Colonic mucosa (tissue), 4 donors: Measurements from ENCODE around the gene CCDC69. TPM values are rescaled to one million over a fixed set of nuclear protein-coding genes. Genes with fewer than 3 reads are reported as not detected.

Experiments used
- DNase-seq: peaks from one replicate; pipeline ENCODE4 v3.0.0-alpha.2; 2020
- H3K27ac ChIP-seq: fragments of 200-600 bp; one replicate; pipeline ENCODE4 v1.8.0; 2021
- H3K27me3 ChIP-seq: fragments of 200-600 bp; one replicate; pipeline ENCODE4 v1.8.0; 2021
- H3K36me3 ChIP-seq: fragments of 200-600 bp; one replicate; pipeline ENCODE4 v1.8.0; 2021
- H3K4me1 ChIP-seq: fragments of 200-600 bp; one replicate; pipeline ENCODE4 v1.8.0; 2021; ENCODE audit warnings: mild to moderate bottlenecking
- H3K4me3 ChIP-seq: fragments of 200-600 bp; one replicate; pipeline ENCODE4 v1.8.0; 2021
- H3K9ac ChIP-seq, 2 donors: one replicate each; pipeline ENCODE4 v1.7.0; 2013; ENCODE audit warnings: control low read depth in 2 of 2, low read depth in 2 of 2, low read length in 2 of 2
- H3K9me3 ChIP-seq: fragments of 200-600 bp; one replicate; pipeline ENCODE4 v1.8.0; 2021
- intact Hi-C: fragments of 100-400 bp; cut with DNase I; formaldehyde crosslinking; loops from one replicate; pipeline ENCODE4 v1.14.1; 2022
- total RNA-seq, 2 donors: library from RNA; stranded (reverse); fragmentation: NEBNext Ultra II Directional in 1 of 2; extraction: Animal tissue kit (Norgen Biotek cat#: 25700) in 1 of 2; gene quantifications; one replicate each; pipeline ENCODE4 v1.2.1, GENCODE V29; 2021
- TF ChIP-seq, protein P1 (sequence below): fragments of 200-600 bp; IDR thresholded peaks from one replicate; pipeline ENCODE4 v1.8.0; 2022; ENCODE audit warnings: antibody characterized with exemption, mild to moderate bottlenecking
- donor health status: healthy.
- donor health status: DM: no; HTN: no; CAD: no.
- donor health status: DM: no; HTN: no; CAD: no.

Gene CCDC69
- total RNA-seq, 2 donors from 2014 or later = 4.2 to 23.8 TPM

DNA sequence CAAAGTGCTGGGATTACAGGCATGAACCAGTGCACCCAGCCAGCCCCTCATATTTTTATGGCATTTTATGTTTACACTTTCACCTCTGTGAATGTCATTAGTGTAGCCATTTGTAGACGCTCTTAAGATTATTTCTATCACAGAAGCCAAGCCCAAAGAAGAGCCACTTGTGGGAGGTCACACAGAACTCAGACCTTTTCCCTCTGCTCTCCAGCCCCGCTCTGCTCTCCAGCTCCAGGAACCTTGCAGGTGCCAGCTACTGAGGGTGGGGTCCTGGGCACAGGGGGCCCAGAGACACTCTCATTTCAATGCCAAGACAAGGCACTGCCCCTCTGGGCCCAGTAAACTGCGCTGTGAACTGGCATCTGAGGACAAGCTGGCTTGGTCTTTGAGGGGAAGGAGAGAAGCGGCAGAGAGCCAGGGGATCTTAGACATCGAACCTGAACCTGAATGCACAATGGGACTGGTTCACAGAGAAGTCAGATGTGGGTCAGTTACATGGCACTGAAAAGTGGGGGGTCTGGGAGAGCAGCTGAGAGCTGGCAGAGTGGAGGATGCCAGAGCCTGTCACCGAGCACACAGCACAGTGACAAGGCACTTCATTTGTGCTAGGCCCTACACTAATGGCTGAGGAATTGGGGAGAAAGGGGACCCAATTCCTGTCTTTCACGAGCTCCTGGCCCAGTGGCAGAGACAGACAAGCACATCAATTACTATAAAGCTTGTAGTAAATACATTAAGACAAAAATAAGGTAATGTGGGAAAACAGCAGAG lies 83.0 kb downstream of the CCDC69 start:
- TF ChIP-seq, protein P1, sequence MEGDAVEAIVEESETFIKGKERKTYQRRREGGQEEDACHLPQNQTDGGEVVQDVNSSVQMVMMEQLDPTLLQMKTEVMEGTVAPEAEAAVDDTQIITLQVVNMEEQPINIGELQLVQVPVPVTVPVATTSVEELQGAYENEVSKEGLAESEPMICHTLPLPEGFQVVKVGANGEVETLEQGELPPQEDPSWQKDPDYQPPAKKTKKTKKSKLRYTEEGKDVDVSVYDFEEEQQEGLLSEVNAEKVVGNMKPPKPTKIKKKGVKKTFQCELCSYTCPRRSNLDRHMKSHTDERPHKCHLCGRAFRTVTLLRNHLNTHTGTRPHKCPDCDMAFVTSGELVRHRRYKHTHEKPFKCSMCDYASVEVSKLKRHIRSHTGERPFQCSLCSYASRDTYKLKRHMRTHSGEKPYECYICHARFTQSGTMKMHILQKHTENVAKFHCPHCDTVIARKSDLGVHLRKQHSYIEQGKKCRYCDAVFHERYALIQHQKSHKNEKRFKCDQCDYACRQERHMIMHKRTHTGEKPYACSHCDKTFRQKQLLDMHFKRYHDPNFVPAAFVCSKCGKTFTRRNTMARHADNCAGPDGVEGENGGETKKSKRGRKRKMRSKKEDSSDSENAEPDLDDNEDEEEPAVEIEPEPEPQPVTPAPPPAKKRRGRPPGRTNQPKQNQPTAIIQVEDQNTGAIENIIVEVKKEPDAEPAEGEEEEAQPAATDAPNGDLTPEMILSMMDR = no peak
- Histone ChIP-seq H3K36me3 (no peaks in the 10 kb centered on the region), H3K4me3 (no peak overlapping the region), H3K27me3 (no peaks in the 10 kb centered on the region), H3K27ac (no peak overlapping the region), H3K9me3 (no peaks in the 10 kb centered on the region), H3K9ac (peak overlapping the region in 1 of 2 donors; percentile 1), H3K4me1 (no peaks in the 10 kb centered on the region)
- intact Hi-C loops = no loop called here
- DNase-seq = no peak

DNA sequence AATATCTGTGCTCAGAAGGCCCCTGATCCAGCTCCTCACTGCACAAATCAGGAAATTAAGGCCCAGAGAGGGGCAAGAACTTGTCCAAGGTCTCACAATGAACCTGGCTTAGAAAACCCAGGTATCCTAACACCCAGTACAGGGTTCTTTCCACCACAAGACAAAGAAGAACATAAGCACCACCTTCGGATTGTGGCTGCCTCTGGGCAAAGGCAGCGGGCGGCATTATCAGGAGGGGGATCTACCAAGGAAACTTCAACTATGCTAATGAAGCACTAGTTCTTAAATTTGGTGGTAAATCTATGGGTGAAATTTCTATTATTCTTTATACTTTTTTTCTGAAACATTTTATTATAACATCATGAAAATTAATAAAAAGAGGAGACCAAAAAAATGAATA lies 84.2 kb downstream of the CCDC69 start:
- H3K27me3 ChIP-seq = no peaks in the 10 kb centered on the region
- DNase-seq = no peak
- H3K36me3 ChIP-seq = no peaks in the 10 kb centered on the region
- TF ChIP-seq, protein P1 = no peak
- H3K4me1 ChIP-seq = no peaks in the 10 kb centered on the region
- H3K9me3 ChIP-seq = no peaks in the 10 kb centered on the region
- H3K27ac ChIP-seq = no peak overlapping the region
- intact Hi-C loops = no loop called here
- no peak overlapping the region for H3K9ac ChIP-seq
- no peak overlapping the region for H3K4me3 ChIP-seq

DNA sequence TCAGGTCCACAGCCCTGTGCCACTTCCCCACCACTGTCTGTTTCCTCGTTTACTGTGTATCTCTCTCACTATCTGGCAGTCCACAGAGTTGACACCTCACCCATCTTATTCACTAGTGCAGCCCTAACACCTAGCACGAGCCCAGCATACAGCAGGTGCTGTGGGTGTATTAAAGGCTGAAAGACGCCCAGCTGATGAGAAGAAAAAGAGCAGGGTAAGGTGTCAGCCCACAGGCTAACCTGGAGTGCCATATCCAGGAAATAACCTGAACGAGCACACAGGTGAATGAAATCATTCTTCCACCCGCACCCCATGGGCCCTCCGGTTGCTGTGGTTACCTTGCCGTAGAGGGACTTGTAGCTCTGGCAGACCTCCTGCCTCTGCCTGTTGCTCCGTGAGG lies 84.9 kb downstream of the CCDC69 start:
- no peaks in the 10 kb centered on the region for H3K9me3 ChIP-seq
- H3K36me3 ChIP-seq = no peaks in the 10 kb centered on the region
- no peak overlapping the region for H3K4me3 ChIP-seq
- DNase-seq = no peak
- no peak overlapping the region for H3K27ac ChIP-seq
- no peak overlapping the region for H3K9ac ChIP-seq
- H3K4me1 ChIP-seq = no peaks in the 10 kb centered on the region
- intact Hi-C loops = no loop called here
- TF ChIP-seq, protein P1 = no peak
- no peaks in the 10 kb centered on the region for H3K27me3 ChIP-seq

DNA sequence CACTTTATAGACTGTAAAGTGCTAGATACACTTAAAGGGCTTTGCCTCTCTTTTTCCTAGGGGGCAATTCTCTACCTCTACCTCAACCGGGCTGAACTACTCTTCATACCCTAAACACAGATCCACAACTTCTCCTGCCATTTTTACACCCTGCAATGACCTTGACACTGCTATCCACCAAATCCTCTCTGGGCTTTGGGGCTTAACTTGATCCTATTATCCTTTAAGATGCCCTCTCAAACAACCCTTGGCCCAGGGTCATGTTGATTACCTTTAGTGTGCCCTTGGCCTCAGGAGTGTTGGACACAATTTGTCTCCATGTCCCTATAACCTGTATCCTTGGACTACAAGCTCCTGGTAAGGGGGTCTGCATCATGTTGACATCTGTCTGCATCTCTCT lies 85.8 kb downstream of the CCDC69 start:
- H3K36me3 ChIP-seq = no peaks in the 10 kb centered on the region
- H3K27ac ChIP-seq = no peak overlapping the region
- no peak for DNase-seq
- H3K9me3 ChIP-seq = no peaks in the 10 kb centered on the region
- H3K4me3 ChIP-seq = no peak overlapping the region
- TF ChIP-seq, protein P1 = no peak
- no peak overlapping the region for H3K9ac ChIP-seq
- no peaks in the 10 kb centered on the region for H3K4me1 ChIP-seq
- intact Hi-C loops = no loop called here
- H3K27me3 ChIP-seq = no peaks in the 10 kb centered on the region

DNA sequence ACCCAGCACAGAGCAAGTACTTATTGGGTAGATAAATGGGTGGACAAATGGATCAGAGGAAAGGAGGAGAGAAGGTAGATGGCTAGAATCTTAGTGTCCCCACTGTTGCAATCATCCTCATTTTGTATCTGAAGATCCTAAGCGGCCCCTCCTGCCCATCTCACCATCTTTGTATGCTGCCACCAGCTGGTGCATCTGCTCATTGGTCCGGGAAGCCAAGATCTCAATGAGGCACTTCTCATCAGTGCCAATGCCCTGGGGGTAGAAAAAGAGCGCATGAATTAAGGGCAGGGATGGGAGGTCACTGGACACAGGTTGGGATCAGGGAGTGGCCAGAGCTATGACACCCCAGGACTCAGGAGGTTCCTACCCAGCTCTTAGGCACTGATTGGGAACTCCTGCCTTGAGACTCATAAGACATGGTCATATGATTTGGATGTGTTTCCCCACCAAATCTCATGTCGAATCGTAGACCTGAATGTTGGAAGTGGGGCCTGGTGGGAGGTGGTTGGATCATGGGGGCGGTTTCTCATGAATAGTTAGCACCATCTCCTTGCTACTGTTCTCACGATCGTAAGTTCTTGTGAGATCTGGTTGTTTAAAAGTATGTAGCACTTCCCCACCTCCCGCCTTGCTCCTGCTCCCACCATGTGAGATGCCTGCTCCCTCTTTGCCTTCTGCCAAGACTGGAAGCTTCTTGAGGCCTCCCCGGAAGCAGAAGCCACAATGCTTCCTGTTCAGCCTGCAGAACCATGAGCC lies 86.6 kb downstream of the CCDC69 start:
- intact Hi-C loops = no loop called here
- H3K36me3 ChIP-seq = no peaks in the 10 kb centered on the region
- H3K4me3 ChIP-seq = no peak overlapping the region
- DNase-seq = no peak
- no peak overlapping the region for H3K9ac ChIP-seq
- no peak overlapping the region for H3K27ac ChIP-seq
- TF ChIP-seq, protein P1 = no peak
- H3K9me3 ChIP-seq = no peaks in the 10 kb centered on the region
- H3K27me3 ChIP-seq = no peaks in the 10 kb centered on the region
- H3K4me1 ChIP-seq = no peaks in the 10 kb centered on the region
